SK-N-SH treated with all-trans-retinoic acid at 6 μM for 48 hours (cell line): ENCODE data around the gene HTR1B.

ENCODE experiments used
- ATAC-seq: fragments of 200-7000 bp; cut with Tn5 transposase; 3 replicates; pipeline ENCODE4 v1.9.1; 2020; ENCODE audit warnings: mild to moderate bottlenecking, moderate library complexity
- ARNTL ChIP-seq: fragments of 450-650 bp; formaldehyde crosslinking; IDR thresholded peaks from 2 replicates; pipeline ENCODE4 v1.5.0; 2020; ENCODE audit warnings: low read depth, mild to moderate bottlenecking, moderate library complexity, borderline replicate concordance
- BACH2 ChIP-seq: fragments of 250-450 bp; sonication (Bioruptor Pico); IDR thresholded peaks from 2 replicates; pipeline ENCODE4 v1.9.0; 2021; ENCODE audit warnings: mild to moderate bottlenecking, borderline replicate concordance
- CSDC2 ChIP-seq: fragments of 250-450 bp; sonication (Bioruptor Pico); IDR thresholded peaks from 2 replicates; pipeline ENCODE4 v1.5.0; 2020; ENCODE audit warnings: mild to moderate bottlenecking, moderate library complexity
- ESRRG ChIP-seq: fragments of 250-450 bp; sonication (Bioruptor Pico); IDR thresholded peaks from 2 replicates; pipeline ENCODE4 v1.6.1; 2021; ENCODE audit warnings: mild to moderate bottlenecking
- GLIS3 ChIP-seq: fragments of 250-450 bp; sonication (Bioruptor Pico); IDR thresholded peaks from 2 replicates; pipeline ENCODE4 v1.5.0; 2020; ENCODE audit warnings: mild to moderate bottlenecking, moderate library complexity
- OSR1 ChIP-seq: fragments of 250-450 bp; sonication (Bioruptor Pico); IDR thresholded peaks from 2 replicates; pipeline ENCODE4 v1.8.0; 2022; ENCODE audit warnings: moderate library complexity, mild to moderate bottlenecking, inconsistent platforms
- PPARA ChIP-seq: fragments of 250-450 bp; sonication (Bioruptor Pico); IDR thresholded peaks from 2 replicates; pipeline ENCODE4 v1.5.0; 2020; ENCODE audit warnings: mild to moderate bottlenecking, borderline replicate concordance
- RARB ChIP-seq: fragments of 250-450 bp; sonication (Bioruptor Pico); IDR thresholded peaks from 2 replicates; pipeline ENCODE4 v1.8.0; 2021; ENCODE audit warnings: mild to moderate bottlenecking, moderate library complexity
- SNAI2 ChIP-seq: fragments of 250-450 bp; sonication (Bioruptor Pico); IDR thresholded peaks from 2 replicates; pipeline ENCODE4 v1.5.0; 2020; ENCODE audit warnings: mild to moderate bottlenecking, moderate library complexity
- TCF4 ChIP-seq: fragments of 250-450 bp; sonication (Bioruptor Pico); IDR thresholded peaks from 2 replicates; pipeline ENCODE4 v1.8.0; 2021; ENCODE audit warnings: mild to moderate bottlenecking, moderate library complexity, borderline replicate concordance
- TOX ChIP-seq: fragments of 250-450 bp; sonication (Bioruptor Pico); IDR thresholded peaks from 2 replicates; pipeline ENCODE4 v1.8.0; 2021; ENCODE audit warnings: mild to moderate bottlenecking, moderate library complexity, borderline replicate concordance
- ZC3H10 ChIP-seq: fragments of 250-450 bp; sonication (Bioruptor Pico); IDR thresholded peaks from 2 replicates; pipeline ENCODE4 v1.5.1; 2021; ENCODE audit warnings: mild to moderate bottlenecking, moderate library complexity
- ZFP3 ChIP-seq: fragments of 250-450 bp; sonication (Bioruptor Pico); IDR thresholded peaks from 2 replicates; pipeline ENCODE4 v1.5.0; 2020; ENCODE audit warnings: mild to moderate bottlenecking, moderate library complexity
- ZFP30 ChIP-seq: fragments of 450-650 bp; formaldehyde crosslinking; IDR thresholded peaks from 2 replicates; pipeline ENCODE4 v1.5.0; 2022; ENCODE audit warnings: mild to moderate bottlenecking, moderate library complexity
- ZNF565 ChIP-seq: fragments of 450-650 bp; formaldehyde crosslinking; conservative IDR thresholded peaks from 2 replicates; pipeline ENCODE4 v1.5.0; 2020; ENCODE audit warnings: low read depth, mild to moderate bottlenecking, moderate library complexity
- ZNF70 ChIP-seq: fragments of 450-650 bp; formaldehyde crosslinking; IDR thresholded peaks from 2 replicates; pipeline ENCODE4 v1.5.0; 2020; ENCODE audit warnings: mild to moderate bottlenecking, moderate library complexity
- ZNF8 ChIP-seq: fragments of 450-650 bp; formaldehyde crosslinking; IDR thresholded peaks from 2 replicates; pipeline ENCODE4 v1.5.0; 2020; ENCODE audit warnings: mild to moderate bottlenecking, moderate library complexity
- TF ChIP-seq, protein P1 (sequence below): fragments of 250-450 bp; sonication (Bioruptor Pico); IDR thresholded peaks from 2 replicates; pipeline ENCODE4 v1.5.1; 2021; ENCODE audit warnings: mild to moderate bottlenecking, moderate library complexity
- TF ChIP-seq, protein P2 (sequence below): fragments of 250-450 bp; sonication (Bioruptor Pico); IDR thresholded peaks from 2 replicates; pipeline ENCODE4 v1.5.1; 2020; ENCODE audit warnings: low read depth, mild to moderate bottlenecking, moderate library complexity
- TF ChIP-seq, protein P3 (sequence below): fragments of 250-450 bp; sonication (Bioruptor Pico); IDR thresholded peaks from 2 replicates; pipeline ENCODE4 v1.8.0; 2021; ENCODE audit warnings: low read depth, mild to moderate bottlenecking, moderate library complexity, borderline replicate concordance
- TF ChIP-seq, protein P4 (sequence below): fragments of 250-450 bp; sonication (Bioruptor Pico); IDR thresholded peaks from 2 replicates; pipeline ENCODE4 v1.8.0; 2020; ENCODE audit warnings: mild to moderate bottlenecking, moderate library complexity, borderline replicate concordance
- TF ChIP-seq, protein P5 (sequence below): fragments of 250-450 bp; sonication (Bioruptor Pico); IDR thresholded peaks from 2 replicates; pipeline ENCODE4 v1.5.0; 2020; ENCODE audit warnings: mild to moderate bottlenecking, moderate library complexity

Gene HTR1B

DNA sequence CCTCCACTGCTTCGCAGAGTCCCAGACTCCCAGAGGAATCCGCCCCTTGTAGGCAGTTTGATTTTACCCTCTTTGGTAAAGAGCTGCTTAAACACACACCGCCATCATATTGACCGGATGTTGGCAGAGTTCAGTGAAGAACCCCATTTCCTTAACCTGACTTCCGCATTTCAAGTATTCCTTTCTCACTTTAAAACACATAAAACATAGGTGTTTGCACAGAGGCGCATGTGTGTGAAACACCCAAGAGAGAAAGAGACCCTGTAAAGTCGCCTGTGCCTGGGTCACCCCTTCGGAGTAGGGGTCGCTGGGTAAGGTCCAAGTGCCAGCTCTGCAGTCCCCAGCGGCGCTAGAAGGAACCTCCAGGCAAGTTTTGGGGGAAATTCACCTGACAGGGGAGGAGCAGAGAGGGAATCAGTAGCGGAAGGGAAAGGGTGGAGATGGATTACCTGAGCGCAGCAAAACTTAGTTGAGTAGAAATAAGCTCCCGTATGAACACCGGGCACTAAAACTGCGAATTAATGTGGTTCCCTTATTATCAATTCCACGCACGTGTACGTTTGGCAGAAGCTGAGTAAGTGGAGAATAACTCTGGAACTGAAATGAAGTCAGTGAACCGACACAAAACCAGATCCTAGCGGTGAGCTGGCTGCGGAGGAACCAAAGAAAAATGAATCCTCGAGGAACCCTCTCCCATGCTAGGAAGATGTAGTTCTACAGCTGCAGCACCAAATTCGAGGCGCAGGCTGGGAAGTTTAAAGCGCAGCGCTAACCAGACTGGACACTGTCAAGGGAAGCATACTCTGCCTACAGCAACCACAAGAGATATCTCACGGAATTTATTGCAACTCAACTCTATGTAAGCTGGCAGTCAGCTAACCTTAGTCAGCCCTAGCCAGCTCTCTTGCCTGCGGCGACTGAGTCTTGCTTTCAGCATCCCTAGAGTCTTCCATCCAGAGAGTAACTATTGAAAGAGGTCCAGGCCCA lies 3.5 kb upstream of the HTR1B start:
- no peak for TF ChIP-seq ZC3H10 (CRISPR knock-in tag)
- TF ChIP-seq ZFP30 (CRISPR knock-in tag): no peak
- no peak for TF ChIP-seq ZNF70
- no peak for TF ChIP-seq PPARA (CRISPR knock-in tag)
- TF ChIP-seq, protein P1, sequence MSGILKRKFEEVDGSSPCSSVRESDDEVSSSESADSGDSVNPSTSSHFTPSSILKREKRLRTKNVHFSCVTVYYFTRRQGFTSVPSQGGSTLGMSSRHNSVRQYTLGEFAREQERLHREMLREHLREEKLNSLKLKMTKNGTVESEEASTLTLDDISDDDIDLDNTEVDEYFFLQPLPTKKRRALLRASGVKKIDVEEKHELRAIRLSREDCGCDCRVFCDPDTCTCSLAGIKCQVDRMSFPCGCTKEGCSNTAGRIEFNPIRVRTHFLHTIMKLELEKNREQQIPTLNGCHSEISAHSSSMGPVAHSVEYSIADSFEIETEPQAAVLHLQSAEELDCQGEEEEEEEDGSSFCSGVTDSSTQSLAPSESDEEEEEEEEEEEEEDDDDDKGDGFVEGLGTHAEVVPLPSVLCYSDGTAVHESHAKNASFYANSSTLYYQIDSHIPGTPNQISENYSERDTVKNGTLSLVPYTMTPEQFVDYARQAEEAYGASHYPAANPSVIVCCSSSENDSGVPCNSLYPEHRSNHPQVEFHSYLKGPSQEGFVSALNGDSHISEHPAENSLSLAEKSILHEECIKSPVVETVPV (CRISPR knock-in tag): no peak
- TF ChIP-seq, protein P2, sequence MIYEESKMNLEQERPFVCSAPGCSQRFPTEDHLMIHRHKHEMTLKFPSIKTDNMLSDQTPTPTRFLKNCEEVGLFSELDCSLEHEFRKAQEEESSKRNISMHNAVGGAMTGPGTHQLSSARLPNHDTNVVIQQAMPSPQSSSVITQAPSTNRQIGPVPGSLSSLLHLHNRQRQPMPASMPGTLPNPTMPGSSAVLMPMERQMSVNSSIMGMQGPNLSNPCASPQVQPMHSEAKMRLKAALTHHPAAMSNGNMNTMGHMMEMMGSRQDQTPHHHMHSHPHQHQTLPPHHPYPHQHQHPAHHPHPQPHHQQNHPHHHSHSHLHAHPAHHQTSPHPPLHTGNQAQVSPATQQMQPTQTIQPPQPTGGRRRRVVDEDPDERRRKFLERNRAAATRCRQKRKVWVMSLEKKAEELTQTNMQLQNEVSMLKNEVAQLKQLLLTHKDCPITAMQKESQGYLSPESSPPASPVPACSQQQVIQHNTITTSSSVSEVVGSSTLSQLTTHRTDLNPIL (CRISPR knock-in tag): no peak
- TF ChIP-seq ESRRG: no peak
- TF ChIP-seq OSR1: no peak
- TF ChIP-seq ZFP3 (CRISPR knock-in tag): no peak
- no peak for TF ChIP-seq GLIS3 (CRISPR knock-in tag)
- TF ChIP-seq ZNF8: no peak
- TF ChIP-seq ARNTL (CRISPR knock-in tag): no peak
- TF ChIP-seq CSDC2: no peak
- TF ChIP-seq, all 23 proteins: peak for 0
- peak; percentile 32 for ATAC-seq

DNA sequence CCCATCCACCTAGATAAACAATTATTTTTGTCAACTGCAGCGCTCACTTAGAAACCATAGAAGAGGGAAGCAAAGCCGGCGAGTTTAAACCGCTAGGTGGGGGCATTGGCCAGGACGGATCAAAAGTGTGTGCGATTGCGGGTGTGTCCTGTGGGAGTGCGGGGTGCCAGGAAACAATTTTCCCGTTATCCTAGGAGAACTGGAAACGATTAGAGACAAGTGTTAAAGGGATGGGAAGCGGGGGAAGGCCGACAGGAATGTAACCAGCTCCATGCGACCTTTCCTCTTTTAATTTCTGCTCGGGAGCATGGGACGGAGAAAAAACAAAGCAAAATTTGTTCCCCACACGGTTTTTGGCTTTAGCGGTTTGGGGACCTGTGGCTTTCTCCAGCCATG lies 2.8 kb upstream of the HTR1B start:
- ATAC-seq: peak; percentile 84
- TF ChIP-seq ZFP3 (CRISPR knock-in tag) (no peak), OSR1 (no peak), CSDC2 (no peak), ZC3H10 (CRISPR knock-in tag) (no peak), ESRRG (no peak), SNAI2 (no peak), TOX (no peak), ZFP30 (CRISPR knock-in tag) (no peak), BACH2 (CRISPR knock-in tag) (no peak), ZNF565 (CRISPR knock-in tag) (no peak), TCF4 (CRISPR knock-in tag) (no peak), RARB (no peak), ARNTL (CRISPR knock-in tag) (no peak)
- TF ChIP-seq, protein P1 (CRISPR knock-in tag): no peak
- TF ChIP-seq, protein P2 (CRISPR knock-in tag): no peak
- TF ChIP-seq, protein P3, sequence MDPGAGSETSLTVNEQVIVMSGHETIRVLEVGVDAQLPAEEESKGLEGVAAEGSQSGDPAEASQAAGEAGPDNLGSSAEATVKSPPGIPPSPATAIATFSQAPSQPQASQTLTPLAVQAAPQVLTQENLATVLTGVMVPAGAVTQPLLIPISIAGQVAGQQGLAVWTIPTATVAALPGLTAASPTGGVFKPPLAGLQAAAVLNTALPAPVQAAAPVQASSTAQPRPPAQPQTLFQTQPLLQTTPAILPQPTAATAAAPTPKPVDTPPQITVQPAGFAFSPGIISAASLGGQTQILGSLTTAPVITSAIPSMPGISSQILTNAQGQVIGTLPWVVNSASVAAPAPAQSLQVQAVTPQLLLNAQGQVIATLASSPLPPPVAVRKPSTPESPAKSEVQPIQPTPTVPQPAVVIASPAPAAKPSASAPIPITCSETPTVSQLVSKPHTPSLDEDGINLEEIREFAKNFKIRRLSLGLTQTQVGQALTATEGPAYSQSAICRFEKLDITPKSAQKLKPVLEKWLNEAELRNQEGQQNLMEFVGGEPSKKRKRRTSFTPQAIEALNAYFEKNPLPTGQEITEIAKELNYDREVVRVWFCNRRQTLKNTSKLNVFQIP (CRISPR knock-in tag): no peak
- TF ChIP-seq, protein P4, sequence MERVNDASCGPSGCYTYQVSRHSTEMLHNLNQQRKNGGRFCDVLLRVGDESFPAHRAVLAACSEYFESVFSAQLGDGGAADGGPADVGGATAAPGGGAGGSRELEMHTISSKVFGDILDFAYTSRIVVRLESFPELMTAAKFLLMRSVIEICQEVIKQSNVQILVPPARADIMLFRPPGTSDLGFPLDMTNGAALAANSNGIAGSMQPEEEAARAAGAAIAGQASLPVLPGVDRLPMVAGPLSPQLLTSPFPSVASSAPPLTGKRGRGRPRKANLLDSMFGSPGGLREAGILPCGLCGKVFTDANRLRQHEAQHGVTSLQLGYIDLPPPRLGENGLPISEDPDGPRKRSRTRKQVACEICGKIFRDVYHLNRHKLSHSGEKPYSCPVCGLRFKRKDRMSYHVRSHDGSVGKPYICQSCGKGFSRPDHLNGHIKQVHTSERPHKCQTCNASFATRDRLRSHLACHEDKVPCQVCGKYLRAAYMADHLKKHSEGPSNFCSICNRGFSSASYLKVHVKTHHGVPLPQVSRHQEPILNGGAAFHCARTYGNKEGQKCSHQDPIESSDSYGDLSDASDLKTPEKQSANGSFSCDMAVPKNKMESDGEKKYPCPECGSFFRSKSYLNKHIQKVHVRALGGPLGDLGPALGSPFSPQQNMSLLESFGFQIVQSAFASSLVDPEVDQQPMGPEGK: no peak
- TF ChIP-seq, protein P5, sequence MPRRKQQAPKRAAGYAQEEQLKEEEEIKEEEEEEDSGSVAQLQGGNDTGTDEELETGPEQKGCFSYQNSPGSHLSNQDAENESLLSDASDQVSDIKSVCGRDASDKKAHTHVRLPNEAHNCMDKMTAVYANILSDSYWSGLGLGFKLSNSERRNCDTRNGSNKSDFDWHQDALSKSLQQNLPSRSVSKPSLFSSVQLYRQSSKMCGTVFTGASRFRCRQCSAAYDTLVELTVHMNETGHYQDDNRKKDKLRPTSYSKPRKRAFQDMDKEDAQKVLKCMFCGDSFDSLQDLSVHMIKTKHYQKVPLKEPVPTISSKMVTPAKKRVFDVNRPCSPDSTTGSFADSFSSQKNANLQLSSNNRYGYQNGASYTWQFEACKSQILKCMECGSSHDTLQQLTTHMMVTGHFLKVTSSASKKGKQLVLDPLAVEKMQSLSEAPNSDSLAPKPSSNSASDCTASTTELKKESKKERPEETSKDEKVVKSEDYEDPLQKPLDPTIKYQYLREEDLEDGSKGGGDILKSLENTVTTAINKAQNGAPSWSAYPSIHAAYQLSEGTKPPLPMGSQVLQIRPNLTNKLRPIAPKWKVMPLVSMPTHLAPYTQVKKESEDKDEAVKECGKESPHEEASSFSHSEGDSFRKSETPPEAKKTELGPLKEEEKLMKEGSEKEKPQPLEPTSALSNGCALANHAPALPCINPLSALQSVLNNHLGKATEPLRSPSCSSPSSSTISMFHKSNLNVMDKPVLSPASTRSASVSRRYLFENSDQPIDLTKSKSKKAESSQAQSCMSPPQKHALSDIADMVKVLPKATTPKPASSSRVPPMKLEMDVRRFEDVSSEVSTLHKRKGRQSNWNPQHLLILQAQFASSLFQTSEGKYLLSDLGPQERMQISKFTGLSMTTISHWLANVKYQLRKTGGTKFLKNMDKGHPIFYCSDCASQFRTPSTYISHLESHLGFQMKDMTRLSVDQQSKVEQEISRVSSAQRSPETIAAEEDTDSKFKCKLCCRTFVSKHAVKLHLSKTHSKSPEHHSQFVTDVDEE (CRISPR knock-in tag): no peak
